ENCODE data around the gene ISL2.

DNA sequence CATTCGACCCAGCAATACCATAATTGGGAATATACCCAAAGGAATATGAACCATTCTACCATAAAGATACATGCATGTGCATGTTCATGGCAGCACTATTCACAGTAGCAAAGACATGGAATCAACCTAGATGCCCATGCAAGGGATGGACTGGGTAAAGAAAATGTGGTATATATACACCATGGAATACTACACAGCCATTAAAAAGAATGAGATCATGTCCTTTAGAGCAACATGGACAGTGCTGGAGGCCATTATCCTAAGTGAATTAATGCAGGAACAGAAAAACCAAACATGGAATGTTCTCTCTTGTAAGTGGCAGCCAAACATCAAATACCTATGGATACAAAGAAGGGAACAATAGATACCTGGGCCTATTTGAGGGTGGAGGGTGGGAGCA is 32.7 kb upstream of the ISL2 start:
- TF ChIP-seq CHD1 (IDR thresholded peaks at IDR 0.05; ENCODE audit: low read depth, low read length) (no peak), POLR2A (IDR thresholded peaks at IDR 0.05; ENCODE audit: low read depth, low read length) (no peak), CEBPB (IDR thresholded peaks at IDR 0.05; ENCODE audit: low read depth, low read length) (no peak), SMC3 (IDR thresholded peaks at IDR 0.05; ENCODE audit: low read depth, low read length) (no peak), RCOR1 (IDR thresholded peaks at IDR 0.05; ENCODE audit: insufficient replicate concordance, low read length) (no peak), RAD21 (IDR thresholded peaks at IDR 0.05; ENCODE audit: low read length) (no peak), MXI1 (IDR thresholded peaks at IDR 0.05; ENCODE audit: borderline replicate concordance, low read depth, low read length) (no peak)
- TF ChIP-seq, protein P1, sequence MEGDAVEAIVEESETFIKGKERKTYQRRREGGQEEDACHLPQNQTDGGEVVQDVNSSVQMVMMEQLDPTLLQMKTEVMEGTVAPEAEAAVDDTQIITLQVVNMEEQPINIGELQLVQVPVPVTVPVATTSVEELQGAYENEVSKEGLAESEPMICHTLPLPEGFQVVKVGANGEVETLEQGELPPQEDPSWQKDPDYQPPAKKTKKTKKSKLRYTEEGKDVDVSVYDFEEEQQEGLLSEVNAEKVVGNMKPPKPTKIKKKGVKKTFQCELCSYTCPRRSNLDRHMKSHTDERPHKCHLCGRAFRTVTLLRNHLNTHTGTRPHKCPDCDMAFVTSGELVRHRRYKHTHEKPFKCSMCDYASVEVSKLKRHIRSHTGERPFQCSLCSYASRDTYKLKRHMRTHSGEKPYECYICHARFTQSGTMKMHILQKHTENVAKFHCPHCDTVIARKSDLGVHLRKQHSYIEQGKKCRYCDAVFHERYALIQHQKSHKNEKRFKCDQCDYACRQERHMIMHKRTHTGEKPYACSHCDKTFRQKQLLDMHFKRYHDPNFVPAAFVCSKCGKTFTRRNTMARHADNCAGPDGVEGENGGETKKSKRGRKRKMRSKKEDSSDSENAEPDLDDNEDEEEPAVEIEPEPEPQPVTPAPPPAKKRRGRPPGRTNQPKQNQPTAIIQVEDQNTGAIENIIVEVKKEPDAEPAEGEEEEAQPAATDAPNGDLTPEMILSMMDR (conservative IDR thresholded peaks at IDR 0.05; ENCODE audit: low read depth, low read length), result no peak
- TF ChIP-seq, protein P2, sequence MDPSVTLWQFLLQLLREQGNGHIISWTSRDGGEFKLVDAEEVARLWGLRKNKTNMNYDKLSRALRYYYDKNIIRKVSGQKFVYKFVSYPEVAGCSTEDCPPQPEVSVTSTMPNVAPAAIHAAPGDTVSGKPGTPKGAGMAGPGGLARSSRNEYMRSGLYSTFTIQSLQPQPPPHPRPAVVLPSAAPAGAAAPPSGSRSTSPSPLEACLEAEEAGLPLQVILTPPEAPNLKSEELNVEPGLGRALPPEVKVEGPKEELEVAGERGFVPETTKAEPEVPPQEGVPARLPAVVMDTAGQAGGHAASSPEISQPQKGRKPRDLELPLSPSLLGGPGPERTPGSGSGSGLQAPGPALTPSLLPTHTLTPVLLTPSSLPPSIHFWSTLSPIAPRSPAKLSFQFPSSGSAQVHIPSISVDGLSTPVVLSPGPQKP (IDR thresholded peaks at IDR 0.05; ENCODE audit: borderline replicate concordance, low read depth, low read length), result no peak
